GM12872 (cell line): ENCODE data around the gene BCAS3.

ENCODE experiments used
- TF ChIP-seq, protein P1 (sequence below): IDR thresholded peaks from 3 replicates; pipeline ENCODE4 v1.5.1; 2011; ENCODE audit warnings: low read depth, mild to moderate bottlenecking, low read length, moderate library complexity; ENCODE audit not compliant: insufficient read depth

Gene BCAS3

DNA sequence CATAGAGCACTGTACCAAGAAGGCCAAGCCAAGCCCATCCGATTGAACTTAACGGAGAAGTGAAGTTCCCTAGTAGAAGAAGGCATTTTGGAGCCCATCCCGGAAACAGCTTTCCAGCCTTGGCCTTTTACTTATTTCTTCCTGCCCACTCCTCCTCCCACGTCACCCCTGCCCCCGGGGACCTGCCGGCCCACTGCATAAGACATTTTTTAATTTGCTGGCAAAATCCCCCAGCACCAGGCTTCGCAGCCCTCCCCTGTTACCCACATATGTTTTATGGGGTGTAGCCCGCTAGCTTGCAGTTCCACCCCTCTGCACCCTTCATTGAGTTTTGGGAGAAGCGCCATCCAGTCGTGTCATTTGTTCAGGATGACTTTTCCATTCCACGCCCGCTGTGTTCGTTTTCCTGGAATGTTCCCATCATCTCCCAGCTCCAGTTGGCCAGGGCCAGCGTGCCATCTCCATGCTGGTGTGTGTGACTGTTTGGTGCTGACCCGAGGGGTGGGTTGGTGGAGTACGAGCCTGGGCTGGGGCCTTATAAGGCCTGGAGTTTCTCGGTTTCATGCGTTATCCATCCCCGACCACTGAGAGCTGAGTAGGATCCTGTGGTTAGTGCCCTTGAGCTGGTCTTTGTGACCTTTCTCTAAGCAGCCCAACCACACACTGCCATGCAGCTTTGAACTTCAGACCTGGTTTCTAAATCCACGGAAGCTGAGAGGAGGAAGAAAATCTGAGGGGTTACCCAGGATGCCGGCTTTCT is 702.0 kb downstream of the BCAS3 start:
- TF ChIP-seq, protein P1, sequence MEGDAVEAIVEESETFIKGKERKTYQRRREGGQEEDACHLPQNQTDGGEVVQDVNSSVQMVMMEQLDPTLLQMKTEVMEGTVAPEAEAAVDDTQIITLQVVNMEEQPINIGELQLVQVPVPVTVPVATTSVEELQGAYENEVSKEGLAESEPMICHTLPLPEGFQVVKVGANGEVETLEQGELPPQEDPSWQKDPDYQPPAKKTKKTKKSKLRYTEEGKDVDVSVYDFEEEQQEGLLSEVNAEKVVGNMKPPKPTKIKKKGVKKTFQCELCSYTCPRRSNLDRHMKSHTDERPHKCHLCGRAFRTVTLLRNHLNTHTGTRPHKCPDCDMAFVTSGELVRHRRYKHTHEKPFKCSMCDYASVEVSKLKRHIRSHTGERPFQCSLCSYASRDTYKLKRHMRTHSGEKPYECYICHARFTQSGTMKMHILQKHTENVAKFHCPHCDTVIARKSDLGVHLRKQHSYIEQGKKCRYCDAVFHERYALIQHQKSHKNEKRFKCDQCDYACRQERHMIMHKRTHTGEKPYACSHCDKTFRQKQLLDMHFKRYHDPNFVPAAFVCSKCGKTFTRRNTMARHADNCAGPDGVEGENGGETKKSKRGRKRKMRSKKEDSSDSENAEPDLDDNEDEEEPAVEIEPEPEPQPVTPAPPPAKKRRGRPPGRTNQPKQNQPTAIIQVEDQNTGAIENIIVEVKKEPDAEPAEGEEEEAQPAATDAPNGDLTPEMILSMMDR: no peak

GRCh38 chr17:61380217-61380835 is 702.7 kb downstream of the BCAS3 start:
- TF ChIP-seq, protein P1: no peak

GRCh38 chr17:61380836-61381525 is 703.3 kb downstream of the BCAS3 start:
- TF ChIP-seq, protein P1: no peak

GRCh38 chr17:61381537-61381936 is 703.9 kb downstream of the BCAS3 start:
- TF ChIP-seq, protein P1: no peak

DNA sequence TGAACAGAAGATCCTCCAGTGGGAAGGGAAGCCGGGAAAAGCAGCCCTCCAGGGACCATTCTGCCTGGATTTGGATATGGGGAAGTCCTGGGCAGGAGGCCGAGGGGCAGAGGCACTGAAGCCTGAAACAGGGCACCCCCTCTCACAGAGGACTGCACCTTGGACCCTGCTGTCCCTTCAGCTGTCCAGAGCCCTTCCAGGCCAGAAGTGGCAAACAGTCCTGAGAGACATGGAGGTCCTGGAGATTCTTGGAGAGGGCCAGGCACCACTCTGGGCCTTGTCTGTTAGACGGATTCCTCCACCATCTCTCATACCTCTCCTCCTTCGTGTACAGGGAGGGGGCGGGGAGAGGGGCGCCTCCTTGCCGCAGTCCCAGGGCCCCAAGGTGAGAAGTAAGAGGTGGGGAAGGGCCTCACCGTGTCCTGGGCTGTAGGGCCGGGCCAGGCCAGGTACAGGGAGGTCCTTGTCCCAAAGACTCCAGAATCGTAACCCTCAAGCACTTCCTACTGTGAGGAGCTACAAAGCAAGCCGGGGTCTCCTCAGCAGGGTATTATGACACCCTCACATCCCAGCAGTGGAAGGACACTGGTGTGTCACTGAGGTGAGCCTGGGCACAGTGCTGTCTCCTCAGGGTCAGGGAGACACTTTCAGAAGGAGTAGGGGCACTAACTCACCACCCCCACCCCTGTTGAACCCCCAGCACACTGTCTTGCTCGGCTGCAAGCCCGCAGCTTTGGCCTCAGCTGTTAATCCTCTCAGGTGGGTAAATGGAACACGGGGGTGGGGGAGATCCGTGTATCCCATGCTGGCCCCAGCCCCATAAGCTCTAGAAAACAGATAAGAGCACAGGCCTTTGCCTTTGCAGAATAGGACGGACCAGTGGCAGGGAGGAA is 705.4 kb downstream of the BCAS3 start:
- TF ChIP-seq, protein P1: no peak

GRCh38 chr17:61383689-61384201 is 706.1 kb downstream of the BCAS3 start:
- TF ChIP-seq, protein P1: no peak
